Hepatocyte (in vitro differentiated cells): ENCODE results near the gene CSH1. TPM values are rescaled to one million over a fixed set of nuclear protein-coding genes. Genes with fewer than 3 reads are reported as not detected.
"Not testable (repeated sequence)": the region's sequence is repeated elsewhere in the genome, so short reads cannot be mapped to it uniquely, and the experiment has no call there.

Source experiments
- DNase-seq: peaks from one replicate; pipeline ENCODE4 v3.0.0-alpha.2; 2016; ENCODE audit warnings: low spot score
- H2AFZ ChIP-seq: fragments of 200-600 bp; sonication (generic); 2 replicates; pipeline ENCODE4 v1.6.0; 2016; ENCODE audit warnings: antibody characterized with exemption, mild to moderate bottlenecking
- H3K27ac ChIP-seq: fragments of 200-600 bp; sonication (generic); 2 replicates; pipeline ENCODE4 v1.5.1; 2016; ENCODE audit warnings: mild to moderate bottlenecking
- H3K27me3 ChIP-seq: fragments of 200-600 bp; sonication (generic); 2 replicates; pipeline ENCODE4 v1.6.1; 2016
- H3K36me3 ChIP-seq: fragments of 200-600 bp; sonication (generic); replicated peaks from 2 replicates; pipeline ENCODE4 v1.5.1; 2016; ENCODE audit warnings: low read depth; ENCODE audit not compliant: insufficient read depth
- H3K4me1 ChIP-seq: fragments of 200-600 bp; sonication (generic); 2 replicates; pipeline ENCODE4 v1.5.1; 2016; ENCODE audit warnings: mild to moderate bottlenecking, moderate library complexity; ENCODE audit not compliant: insufficient read depth
- H3K4me2 ChIP-seq: fragments of 200-600 bp; sonication (generic); 2 replicates; pipeline ENCODE4 v1.6.0; 2016
- H3K4me3 ChIP-seq: fragments of 200-600 bp; sonication (generic); 2 replicates; pipeline ENCODE4 v1.5.1; 2016; ENCODE audit warnings: mild to moderate bottlenecking
- H3K79me2 ChIP-seq: fragments of 200-600 bp; sonication (generic); 2 replicates; pipeline ENCODE4 v1.6.0; 2017; ENCODE audit warnings: mild to moderate bottlenecking
- H3K9me2 ChIP-seq: fragments of 200-600 bp; sonication (generic); replicated peaks from 2 replicates; pipeline ENCODE4 v1.6.0; 2017; ENCODE audit warnings: mild to moderate bottlenecking; ENCODE audit not compliant: insufficient read depth
- H3K9me3 ChIP-seq: fragments of 200-600 bp; sonication (generic); 2 replicates; pipeline ENCODE4 v1.5.1; 2016; ENCODE audit warnings: low read depth, mild to moderate bottlenecking
- H4K20me1 ChIP-seq: fragments of 200-600 bp; sonication (generic); 2 replicates; pipeline ENCODE4 v1.6.0; 2016; ENCODE audit warnings: mild to moderate bottlenecking; ENCODE audit not compliant: insufficient read depth, poor library complexity, severe bottlenecking
- CTCF ChIP-seq: fragments of 200-600 bp; sonication (generic); IDR thresholded peaks from 2 replicates; pipeline ENCODE4 v1.5.1; 2016; ENCODE audit warnings: antibody characterized with exemption, mild to moderate bottlenecking; ENCODE audit not compliant: poor library complexity
- EZH2 ChIP-seq: fragments of 200-600 bp; sonication (generic); IDR thresholded peaks from 2 replicates; pipeline ENCODE4 v1.6.1; 2016; ENCODE audit warnings: antibody characterized with exemption, mild to moderate bottlenecking, borderline replicate concordance
- EZH2phosphoT487 ChIP-seq: fragments of 200-600 bp; sonication (generic); IDR thresholded peaks from one replicate; pipeline ENCODE4 v1.6.1; 2018; ENCODE audit warnings: antibody characterized with exemption, mild to moderate bottlenecking, low read depth, moderate library complexity; ENCODE audit not compliant: unreplicated experiment, severe bottlenecking
- WGBS: methylation state at CpG from one replicate; pipeline ENCODE4 v1.1.6; 2016; ENCODE audit warnings: low lambda C conversion rate; ENCODE audit errors: missing lambda C conversion rate; 5-methylcytosine and 5-hydroxymethylcytosine counted together
- polyA plus RNA-seq: library from polyadenylated mRNA; unstranded; fragments of >200 nt; fragmentation: Nextera tagmentation; extraction: Ambion mirVana; gene quantifications from 2 replicates; pipeline ENCODE4 v1.2.1, GENCODE V29; 2016
- total RNA-seq: library from RNA; depleted of rRNA; stranded (reverse); fragments of >200 nt; gene quantifications from 2 replicates; pipeline ENCODE4 v1.2.3, GENCODE V29; 2014

CSH1 gene
- total and polyA plus RNA-seq, 2 experiments from 2014 or later: 1.1 TPM; not detected in 1

GRCh38 chr17:63910096-63910495 is 13.7 kb upstream of the CSH1 start:
- Histone ChIP-seq H3K27me3 (peaks cover 3% of the 10 kb centered on the region), H3K4me2 (no peak overlapping the region), H3K27ac (no peak overlapping the region), H3K4me1 (no peaks in the 10 kb centered on the region), H3K4me3 (no peak overlapping the region), H4K20me1 (no peaks in the 10 kb centered on the region), H3K9me2 (no peaks in the 10 kb centered on the region), H2AFZ (no peak overlapping the region), H3K79me2 (no peaks in the 10 kb centered on the region), H3K9me3 (no peaks in the 10 kb centered on the region), H3K36me3 (no peaks in the 10 kb centered on the region)
- WGBS: 85% methylated on average over 14 of the region's 14 CpGs
- no peak for TF ChIP-seq EZH2
- TF ChIP-seq EZH2phosphoT487: no peak
- TF ChIP-seq CTCF: no peak
- no peak for DNase-seq

- not testable (repeated sequence) for H4K20me1 ChIP-seq, H3K4me2 ChIP-seq, H3K4me1 ChIP-seq, H3K27me3 ChIP-seq, H3K79me2 ChIP-seq, H2AFZ ChIP-seq, H3K36me3 ChIP-seq, DNase-seq, H3K9me2 ChIP-seq, H3K9me3 ChIP-seq, H3K27ac ChIP-seq, H3K4me3 ChIP-seq
- WGBS: 92% methylated on average over 10 of the region's 10 CpGs
Observed at GRCh38 chr17:63909586-63909985, 13.2 kb upstream of the CSH1 start.

GRCh38 chr17:63907161-63907778 is 10.9 kb upstream of the CSH1 start:
- not testable (repeated sequence) for H3K27me3 ChIP-seq, H3K36me3 ChIP-seq, H4K20me1 ChIP-seq, H3K79me2 ChIP-seq, DNase-seq, H3K4me3 ChIP-seq, H3K9me2 ChIP-seq, H2AFZ ChIP-seq, H3K27ac ChIP-seq, H3K4me2 ChIP-seq, H3K9me3 ChIP-seq, H3K4me1 ChIP-seq
- 43% methylated on average over 12 of the region's 12 CpGs for WGBS

- H3K4me1 ChIP-seq, H3K27ac ChIP-seq, H4K20me1 ChIP-seq, H3K27me3 ChIP-seq, H3K4me2 ChIP-seq, H2AFZ ChIP-seq, H3K4me3 ChIP-seq, DNase-seq, H3K79me2 ChIP-seq, H3K9me2 ChIP-seq, H3K9me3 ChIP-seq, H3K36me3 ChIP-seq: not testable (repeated sequence)
- 88% methylated on average over 8 of the region's 8 CpGs for WGBS
Observed at GRCh38 chr17:63904796-63905195, 8.4 kb upstream of the CSH1 start.

- not testable (repeated sequence) for H3K4me1 ChIP-seq, H3K4me2 ChIP-seq, H3K27ac ChIP-seq, H3K79me2 ChIP-seq, H3K36me3 ChIP-seq, H2AFZ ChIP-seq, H3K9me3 ChIP-seq, H3K9me2 ChIP-seq, H3K4me3 ChIP-seq, H4K20me1 ChIP-seq, H3K27me3 ChIP-seq, DNase-seq
- 45% methylated on average over 5 of the region's 5 CpGs for WGBS
- peak; percentile 46 for TF ChIP-seq CTCF
Observed at GRCh38 chr17:63903787-63904201, 7.4 kb upstream of the CSH1 start.

GRCh38 chr17:63901971-63902370 is 5.6 kb upstream of the CSH1 start:
- not testable (repeated sequence) for DNase-seq, H3K4me3 ChIP-seq, H4K20me1 ChIP-seq, H3K36me3 ChIP-seq, H2AFZ ChIP-seq, H3K4me1 ChIP-seq, H3K9me2 ChIP-seq, H3K27ac ChIP-seq, H3K79me2 ChIP-seq, H3K9me3 ChIP-seq, H3K27me3 ChIP-seq, H3K4me2 ChIP-seq
- WGBS: 100% methylated on average over 2 of the region's 2 CpGs

- WGBS: 91% methylated on average over 6 of the region's 6 CpGs
- H3K4me1 ChIP-seq, H2AFZ ChIP-seq, H3K27me3 ChIP-seq, H3K4me3 ChIP-seq, H3K4me2 ChIP-seq, H3K9me3 ChIP-seq, H3K36me3 ChIP-seq, H3K9me2 ChIP-seq, H3K27ac ChIP-seq, H3K79me2 ChIP-seq, DNase-seq, H4K20me1 ChIP-seq: not testable (repeated sequence)
Observed at GRCh38 chr17:63898899-63899798, 2.8 kb upstream of the CSH1 start.
